ENCODE measurements around the gene AGPAT2. TPM values are rescaled to one million over a fixed set of nuclear protein-coding genes. Genes with fewer than 3 reads are reported as not detected.

Gene AGPAT2
- total and polyA plus RNA-seq, 2 donors from 2014 or later = 73.4 to 83.6 TPM

DNA sequence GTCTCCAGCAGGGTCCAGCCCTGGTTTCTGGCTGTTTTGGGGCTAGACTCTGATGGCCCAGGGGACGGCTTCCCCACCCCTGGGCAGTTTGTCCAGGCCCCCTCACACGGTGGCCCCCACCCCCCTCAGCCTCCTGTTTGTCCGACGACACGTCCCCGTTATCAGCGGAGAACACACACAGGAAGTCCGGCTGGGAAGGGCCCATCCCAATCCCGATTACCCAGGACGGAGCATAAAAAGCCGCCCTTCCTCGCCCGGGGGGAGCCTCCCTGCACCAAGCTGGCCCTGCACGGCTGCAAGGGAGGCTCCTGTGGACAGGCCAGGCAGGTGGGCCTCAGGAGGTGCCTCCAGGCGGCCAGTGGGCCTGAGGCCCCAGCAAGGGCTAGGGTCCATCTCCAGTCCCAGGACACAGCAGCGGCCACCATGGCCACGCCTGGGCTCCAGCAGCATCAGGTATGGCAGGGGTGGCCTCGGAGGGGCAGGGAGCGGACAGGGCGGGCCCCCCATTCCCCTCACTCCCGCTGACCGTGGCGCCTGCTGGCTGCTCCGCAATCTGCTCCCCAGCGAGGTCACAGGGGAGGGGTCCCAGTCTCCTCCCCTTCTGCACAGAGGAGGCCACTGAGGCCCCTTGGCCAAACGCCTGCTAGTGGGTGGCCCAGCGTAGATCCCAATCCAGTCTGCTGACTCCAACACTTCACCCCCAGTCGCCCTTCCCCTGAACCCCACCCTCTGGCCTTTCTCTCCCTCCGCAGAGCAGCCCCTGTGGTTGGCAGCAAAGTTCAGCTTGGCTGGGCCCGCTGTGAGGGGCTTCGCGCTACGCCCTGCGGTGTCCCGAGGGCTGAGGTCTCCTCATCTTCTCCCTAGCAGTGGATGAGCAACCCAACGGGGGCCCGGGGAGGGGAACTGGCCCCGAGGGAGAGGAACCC is 24.3 kb downstream of the AGPAT2 start, which contains the start of gene EGFL7:
TSS of gene EGFL7 (plus strand) at position 261 of the 926 bp plus-strand sequence. CDS start 5,367 bp downstream, outside the sequence.
- peak in 1 of 5 donors; percentile 62 for DNase-seq
- Histone ChIP-seq H3K27me3 (ENCODE audit: control insufficient read depth, insufficient read depth, low read length) (no peaks in the 10 kb centered on the region), H3K27ac (ENCODE audit: low read depth in 2 of 2, low read length in 2 of 2) (peak within 1 kb of the TSS; percentile 82 to 88), H3K4me3 (ENCODE audit: low read length in 3 of 3) (peak within 1 kb of the TSS in 2 of 3 donors; percentile 54 to 55), H3K9ac (ENCODE audit: low read length in 3 of 3) (peak within 1 kb of the TSS in 2 of 3 donors; percentile 46 to 67), H3K36me3 (ENCODE audit: control insufficient read depth in 2 of 3, insufficient read depth in 3 of 3, low read length in 3 of 3) (no peaks in the 10 kb centered on the region), H3K4me1 (ENCODE audit: control insufficient read depth in 2 of 3, insufficient read depth in 2 of 3, low read depth in 1 of 3, low read length in 3 of 3) (no peaks in the 10 kb centered on the region), H3K9me3 (ENCODE audit: control insufficient read depth in 2 of 3, insufficient read depth in 1 of 3, low read length in 3 of 3) (no peaks in the 10 kb centered on the region)
- intact Hi-C loops (cut with DNase I) = no loop called here
- FAIRE-seq = no peak
- TF ChIP-seq, protein P1, sequence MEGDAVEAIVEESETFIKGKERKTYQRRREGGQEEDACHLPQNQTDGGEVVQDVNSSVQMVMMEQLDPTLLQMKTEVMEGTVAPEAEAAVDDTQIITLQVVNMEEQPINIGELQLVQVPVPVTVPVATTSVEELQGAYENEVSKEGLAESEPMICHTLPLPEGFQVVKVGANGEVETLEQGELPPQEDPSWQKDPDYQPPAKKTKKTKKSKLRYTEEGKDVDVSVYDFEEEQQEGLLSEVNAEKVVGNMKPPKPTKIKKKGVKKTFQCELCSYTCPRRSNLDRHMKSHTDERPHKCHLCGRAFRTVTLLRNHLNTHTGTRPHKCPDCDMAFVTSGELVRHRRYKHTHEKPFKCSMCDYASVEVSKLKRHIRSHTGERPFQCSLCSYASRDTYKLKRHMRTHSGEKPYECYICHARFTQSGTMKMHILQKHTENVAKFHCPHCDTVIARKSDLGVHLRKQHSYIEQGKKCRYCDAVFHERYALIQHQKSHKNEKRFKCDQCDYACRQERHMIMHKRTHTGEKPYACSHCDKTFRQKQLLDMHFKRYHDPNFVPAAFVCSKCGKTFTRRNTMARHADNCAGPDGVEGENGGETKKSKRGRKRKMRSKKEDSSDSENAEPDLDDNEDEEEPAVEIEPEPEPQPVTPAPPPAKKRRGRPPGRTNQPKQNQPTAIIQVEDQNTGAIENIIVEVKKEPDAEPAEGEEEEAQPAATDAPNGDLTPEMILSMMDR (IDR thresholded peaks at IDR 0.05; ENCODE audit: borderline replicate concordance, extremely low read depth, insufficient read depth) = no peak

DNA sequence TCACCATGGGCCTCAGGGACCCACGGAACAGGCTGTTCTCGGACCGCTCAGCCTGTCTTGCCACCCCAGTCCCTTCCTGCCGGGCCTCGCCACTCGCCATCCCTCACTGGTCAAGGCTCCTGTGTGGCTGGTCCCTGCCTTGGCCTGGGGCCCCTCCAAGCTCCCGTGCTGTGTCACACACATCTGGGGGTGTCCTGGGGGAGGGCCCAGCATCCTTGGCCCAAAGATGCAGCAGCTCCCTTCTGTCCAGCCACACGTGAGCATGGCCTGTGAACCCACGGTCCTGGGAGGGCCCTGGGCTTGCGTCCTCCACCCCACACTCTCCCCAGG is 25.0 kb downstream of the AGPAT2 start:
- intact Hi-C loops (cut with DNase I) = no loop called here
- H3K9me3 ChIP-seq (ENCODE audit: control insufficient read depth in 2 of 3, insufficient read depth in 1 of 3, low read length in 3 of 3) = no peaks in the 10 kb centered on the region
- H3K4me3 ChIP-seq (ENCODE audit: low read length in 3 of 3) = peak overlapping the region in 1 of 3 donors; percentile 30
- H3K36me3 ChIP-seq (ENCODE audit: control insufficient read depth in 2 of 3, insufficient read depth in 3 of 3, low read length in 3 of 3) = no peaks in the 10 kb centered on the region
- TF ChIP-seq, protein P1 (IDR thresholded peaks at IDR 0.05; ENCODE audit: borderline replicate concordance, extremely low read depth, insufficient read depth) = no peak
- FAIRE-seq (no peak), DNase-seq (no peak)
- no peaks in the 10 kb centered on the region for H3K27me3 ChIP-seq (ENCODE audit: control insufficient read depth, insufficient read depth, low read length)
- H3K4me1 ChIP-seq (ENCODE audit: control insufficient read depth in 2 of 3, insufficient read depth in 2 of 3, low read depth in 1 of 3, low read length in 3 of 3) = no peaks in the 10 kb centered on the region
- peak overlapping the region in 1 of 3 donors; percentile 46 for H3K9ac ChIP-seq (ENCODE audit: low read length in 3 of 3)
- H3K27ac ChIP-seq (ENCODE audit: low read depth in 2 of 2, low read length in 2 of 2) = peak overlapping the region; percentile 80 to 82

DNA sequence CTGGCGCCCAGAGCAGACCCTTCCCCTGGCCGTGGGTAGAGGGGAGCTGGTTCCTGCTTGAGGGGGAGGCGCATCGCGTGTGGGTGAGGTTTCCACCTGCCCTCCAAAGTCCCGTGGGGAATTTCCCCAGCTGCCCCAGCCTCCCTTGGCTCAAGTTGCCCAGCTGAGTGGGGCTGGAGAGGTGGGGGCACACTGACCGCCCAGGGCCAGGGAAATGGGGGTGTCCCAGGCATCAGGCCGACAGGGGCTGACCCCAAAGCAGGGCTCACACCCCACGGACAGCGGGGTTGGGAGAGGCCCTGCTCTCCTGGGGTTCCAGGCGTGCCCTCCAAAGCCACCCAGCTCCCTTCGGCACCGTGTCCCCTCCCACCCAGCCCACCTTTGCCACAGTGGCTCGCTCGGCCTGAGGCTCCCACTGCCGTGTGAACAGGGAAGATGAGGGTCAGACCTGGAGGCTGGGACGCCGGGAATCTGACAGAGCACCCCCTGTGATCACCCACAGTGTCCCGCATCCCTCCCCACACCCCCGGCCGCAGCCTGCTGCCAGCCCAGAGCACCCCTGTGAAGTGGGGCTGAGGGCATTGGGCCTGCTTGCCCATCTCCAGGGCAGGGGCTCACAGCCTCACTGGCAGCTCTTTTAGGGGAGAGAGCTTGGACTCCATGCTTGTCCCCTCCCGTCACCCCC is 25.5 kb downstream of the AGPAT2 start:
- FAIRE-seq (no peak), DNase-seq (peak in 1 of 5 donors; percentile 60)
- TF ChIP-seq, protein P1 (IDR thresholded peaks at IDR 0.05; ENCODE audit: borderline replicate concordance, extremely low read depth, insufficient read depth) = no peak
- Histone ChIP-seq H3K36me3 (ENCODE audit: control insufficient read depth in 2 of 3, insufficient read depth in 3 of 3, low read length in 3 of 3) (no peaks in the 10 kb centered on the region), H3K4me1 (ENCODE audit: control insufficient read depth in 2 of 3, insufficient read depth in 2 of 3, low read depth in 1 of 3, low read length in 3 of 3) (no peaks in the 10 kb centered on the region), H3K27me3 (ENCODE audit: control insufficient read depth, insufficient read depth, low read length) (no peaks in the 10 kb centered on the region), H3K4me3 (ENCODE audit: low read length in 3 of 3) (peak overlapping the region in 1 of 3 donors; percentile 30), H3K9me3 (ENCODE audit: control insufficient read depth in 2 of 3, insufficient read depth in 1 of 3, low read length in 3 of 3) (no peaks in the 10 kb centered on the region), H3K9ac (ENCODE audit: low read length in 3 of 3) (peak overlapping the region in 1 of 3 donors; percentile 46), H3K27ac (ENCODE audit: low read depth in 2 of 2, low read length in 2 of 2) (peak overlapping the region; percentile 80 to 82)
- intact Hi-C loops (cut with DNase I) = no loop called here

Data from kidney (tissue), 14 donors.